ENCODE measurements around the gene AK5.

AK5 gene

DNA sequence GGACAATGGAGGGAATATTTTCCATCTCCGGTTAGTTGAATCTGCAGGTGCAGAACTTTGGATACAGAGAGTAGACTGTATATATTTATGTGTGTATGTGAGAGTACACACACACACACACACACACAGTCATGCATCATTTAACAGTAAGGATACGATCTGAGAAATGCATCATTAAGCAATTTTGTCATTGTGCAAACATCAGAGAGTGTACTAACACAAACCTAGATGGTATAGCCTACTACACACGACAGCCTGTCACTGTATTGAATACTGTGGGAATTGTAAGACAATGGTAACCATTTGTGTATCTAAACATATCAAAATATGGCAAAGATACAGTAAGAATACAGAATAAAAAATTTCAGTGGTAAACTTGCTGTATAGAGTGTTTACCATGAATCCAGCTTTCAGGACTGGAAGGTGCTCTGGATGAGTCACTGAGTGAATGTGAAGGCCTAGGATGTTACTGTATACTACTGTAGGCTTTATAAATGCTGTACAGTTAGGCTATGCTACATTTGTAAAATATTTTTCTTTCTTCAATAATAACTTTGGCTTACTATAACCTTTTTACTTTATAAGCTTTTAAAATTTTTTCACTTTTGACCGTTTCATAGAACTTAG lies 262.1 kb downstream of the AK5 start:
- no peak for DNase-seq (ENCODE audit: low read depth)

DNA sequence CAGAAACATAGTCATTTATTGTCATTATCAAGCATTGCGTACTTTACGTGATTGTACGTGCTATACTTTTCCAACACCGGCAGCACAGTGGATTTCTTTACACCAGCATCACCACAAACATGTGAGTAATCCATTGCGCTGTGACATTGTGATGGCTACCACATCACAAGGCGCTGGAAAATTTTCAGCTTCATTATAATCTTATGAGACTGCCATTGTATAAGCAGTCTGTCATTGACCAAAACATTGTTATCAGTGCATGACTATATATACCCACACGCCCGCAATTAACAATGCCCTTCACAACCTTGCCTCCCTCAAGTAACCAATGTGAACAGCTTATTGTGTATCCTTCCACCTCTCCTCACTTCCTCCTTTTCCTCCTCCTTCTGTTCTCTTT lies 263.0 kb downstream of the AK5 start:
- no peak for DNase-seq (ENCODE audit: low read depth)

DNA sequence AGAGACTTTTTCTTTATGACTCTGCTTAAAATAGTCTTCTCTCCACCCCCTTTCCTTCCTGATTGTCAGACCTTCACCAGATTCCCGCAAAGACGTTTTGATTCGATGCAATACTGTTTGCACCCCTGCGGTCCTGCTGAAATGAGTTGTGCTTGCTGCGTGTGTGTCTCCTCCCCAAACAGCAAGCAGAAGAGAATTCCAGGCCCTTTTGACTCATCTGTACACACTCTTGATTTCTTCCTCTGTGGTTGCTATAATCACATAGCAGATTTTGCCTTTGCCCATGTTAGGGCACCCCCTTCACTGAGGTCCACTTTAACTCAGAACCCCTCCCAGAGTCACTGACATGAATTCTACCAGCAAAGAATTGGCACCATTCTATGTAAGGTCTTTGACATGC lies 264.2 kb downstream of the AK5 start:
- DNase-seq (ENCODE audit: low read depth), result no peak

DNA sequence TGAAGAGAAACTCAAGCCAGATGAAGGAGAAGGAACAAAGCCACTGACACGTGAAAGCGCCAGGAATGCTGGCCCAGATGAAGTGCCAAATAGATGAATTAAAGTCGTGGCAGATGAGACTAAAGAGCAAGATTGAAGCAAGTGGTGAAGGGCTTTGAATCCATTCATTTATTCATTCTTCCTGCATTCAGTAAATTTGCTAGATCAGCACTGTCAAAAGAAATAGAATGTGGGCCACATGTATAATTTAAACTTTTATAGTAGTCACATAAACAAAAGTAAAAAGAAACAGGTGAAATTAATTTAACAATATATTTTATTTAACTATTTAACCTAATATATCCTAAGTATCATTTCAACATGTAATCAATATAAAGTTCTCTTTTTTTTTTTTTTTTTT lies 265.1 kb downstream of the AK5 start:
- no peak for DNase-seq (ENCODE audit: low read depth)

DNA sequence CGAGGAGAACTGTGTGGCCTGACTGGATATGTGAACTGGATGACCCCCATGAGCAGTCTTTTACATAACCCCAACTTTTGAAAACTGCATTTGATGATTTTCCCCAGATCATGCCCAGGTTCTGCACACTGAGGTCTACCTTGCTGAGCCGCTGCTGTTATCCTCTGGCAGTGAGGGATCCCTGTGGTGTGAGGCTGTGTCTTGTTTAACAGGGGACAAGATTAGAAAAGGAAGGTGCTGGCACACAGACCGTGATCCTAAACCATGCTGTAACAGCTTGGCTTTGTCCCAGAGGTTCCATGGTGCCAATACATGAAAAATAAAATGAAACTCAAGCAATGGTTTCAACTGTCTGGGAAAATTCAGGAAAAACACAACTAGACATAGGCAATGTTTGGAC lies 266.5 kb downstream of the AK5 start:
- no peak for DNase-seq (ENCODE audit: low read depth)

DNA sequence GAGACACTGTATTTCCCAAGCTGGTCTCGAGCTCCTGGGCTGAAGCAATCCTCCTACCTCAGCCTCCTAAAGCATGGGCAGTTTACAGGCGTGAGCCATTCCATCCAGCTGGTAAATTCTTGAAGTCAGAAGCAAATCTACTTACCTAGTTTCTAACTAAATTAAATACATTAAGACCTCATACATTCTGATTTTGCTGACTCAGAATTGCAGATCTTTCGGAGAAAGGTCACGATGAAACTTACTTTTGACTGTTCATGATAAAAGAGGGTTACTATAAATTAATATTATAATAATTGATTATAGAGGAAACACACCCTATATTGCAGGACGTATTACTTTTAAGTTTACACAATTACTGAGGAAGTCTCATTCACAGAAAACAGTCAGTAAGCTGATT lies 268.3 kb downstream of the AK5 start:
- no peak for DNase-seq (ENCODE audit: low read depth)

DNA sequence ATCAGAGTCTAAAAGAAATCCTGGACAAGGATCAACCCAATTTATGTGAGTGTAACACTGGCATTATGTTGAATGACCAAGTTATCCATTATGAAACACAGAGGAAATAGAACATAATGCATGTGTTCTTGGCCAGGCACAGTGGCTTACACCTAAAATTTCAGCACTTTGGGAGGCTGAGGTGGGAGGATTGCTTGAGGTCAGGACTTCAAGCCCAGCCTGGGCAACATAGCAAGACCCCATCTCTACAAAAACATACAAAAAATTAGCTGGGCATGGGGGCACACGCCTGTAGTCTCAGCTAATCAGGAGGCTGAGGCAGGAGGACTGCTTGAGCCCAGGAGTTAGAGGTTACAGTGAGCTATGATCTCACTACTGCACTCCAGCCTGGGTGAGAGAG lies 270.8 kb downstream of the AK5 start:
- DNase-seq (ENCODE audit: low read depth), result no peak

DNA sequence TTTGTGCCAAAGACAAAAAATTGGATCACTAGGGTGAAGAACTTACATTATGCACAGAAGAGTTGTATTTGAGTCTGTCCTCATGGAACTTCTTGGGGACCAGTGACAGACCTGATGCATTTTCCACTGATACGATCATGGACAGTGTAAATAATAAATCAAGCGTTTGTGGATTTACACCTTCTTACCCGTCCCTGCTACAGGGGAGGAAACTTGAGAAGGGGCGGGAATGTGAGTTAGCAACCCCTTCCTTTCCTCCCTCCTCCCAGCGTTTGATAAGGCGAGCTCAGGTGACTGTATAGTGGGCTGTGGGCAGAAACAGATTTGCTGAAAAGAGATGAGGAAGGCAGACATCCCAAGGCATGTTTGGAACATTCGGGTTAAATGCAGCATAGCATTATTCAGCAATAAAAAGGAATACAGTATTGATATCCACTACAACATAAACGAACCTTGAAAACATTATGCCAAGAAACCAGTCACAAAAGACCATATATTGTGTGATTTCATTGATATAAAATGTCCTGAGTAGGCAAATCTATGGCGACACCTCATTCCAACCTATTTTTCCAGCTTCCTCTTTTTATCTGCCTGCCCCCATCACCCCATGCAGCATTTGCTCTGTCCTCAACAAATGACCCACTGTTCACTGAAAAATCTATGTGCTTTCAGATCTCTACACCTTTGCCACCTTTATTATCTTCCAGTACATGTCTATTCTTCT lies 271.9 kb downstream of the AK5 start:
- DNase-seq (ENCODE audit: low read depth), result no peak

DNA sequence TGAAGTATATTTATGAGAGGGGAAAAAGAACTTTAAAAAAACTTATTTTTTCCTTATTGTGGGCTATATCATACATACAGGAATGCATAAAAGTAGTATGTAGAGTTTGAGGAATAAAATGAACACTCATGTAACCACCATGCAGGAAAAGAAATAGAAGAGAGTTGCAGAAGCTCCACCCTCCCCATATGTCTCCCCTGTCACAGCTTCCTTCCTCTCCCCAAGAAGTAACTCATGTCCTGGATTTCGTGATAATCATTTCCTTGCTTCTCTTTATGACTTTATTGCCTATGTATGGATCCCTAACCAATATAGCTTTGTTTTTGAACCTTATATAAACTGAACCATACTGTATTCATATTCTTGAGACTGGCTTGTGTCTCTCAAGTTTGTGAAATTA lies 274.2 kb downstream of the AK5 start:
- no peak for DNase-seq (ENCODE audit: low read depth)

DNA sequence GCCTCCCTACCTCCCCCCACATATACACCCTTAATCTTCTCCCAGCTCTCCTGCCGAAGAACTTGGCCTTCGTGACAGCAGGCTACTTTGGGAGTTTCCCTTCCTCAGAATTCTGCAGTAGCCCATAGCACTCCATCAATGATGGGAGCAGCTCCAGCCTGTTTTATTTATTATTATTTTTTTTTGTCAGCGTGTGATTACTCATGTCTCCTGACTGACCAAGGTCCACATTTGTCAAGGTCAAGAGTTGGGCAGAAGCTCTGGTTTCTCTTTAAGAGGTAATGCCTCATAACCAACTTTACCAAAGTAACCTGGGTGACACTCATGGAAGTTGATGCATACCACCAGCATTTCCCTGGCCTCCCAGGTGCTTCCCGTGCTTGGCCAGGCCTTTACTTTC lies 275.2 kb downstream of the AK5 start:
- DNase-seq (ENCODE audit: low read depth), result no peak

DNA sequence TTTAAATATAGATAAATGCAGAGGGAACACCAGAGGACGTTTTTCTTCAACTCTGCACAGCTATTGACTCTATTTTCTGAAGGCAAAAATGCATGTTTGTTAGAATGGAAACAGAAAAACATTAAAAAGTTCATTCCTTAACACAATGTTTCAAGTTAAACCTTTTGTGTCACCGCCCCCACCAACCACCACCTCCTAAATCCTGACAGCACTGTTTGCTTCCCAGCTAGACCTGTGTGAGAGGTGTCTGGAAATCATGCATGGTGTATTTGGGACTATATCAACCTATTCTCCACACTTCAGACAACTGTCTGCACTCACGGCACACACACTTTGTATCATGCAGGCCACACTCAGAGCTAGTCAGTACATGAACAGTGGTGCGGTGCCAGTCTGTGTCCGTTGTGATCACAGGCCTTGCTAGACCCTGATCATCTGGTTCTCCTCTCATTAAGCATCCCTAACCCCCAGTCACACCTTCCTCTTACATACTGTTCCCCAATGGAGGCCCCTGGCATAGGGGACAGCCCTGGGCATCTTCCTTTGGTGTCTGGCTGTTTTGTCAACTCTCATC lies 276.9 kb downstream of the AK5 start:
- no peak for DNase-seq (ENCODE audit: low read depth)

DNA sequence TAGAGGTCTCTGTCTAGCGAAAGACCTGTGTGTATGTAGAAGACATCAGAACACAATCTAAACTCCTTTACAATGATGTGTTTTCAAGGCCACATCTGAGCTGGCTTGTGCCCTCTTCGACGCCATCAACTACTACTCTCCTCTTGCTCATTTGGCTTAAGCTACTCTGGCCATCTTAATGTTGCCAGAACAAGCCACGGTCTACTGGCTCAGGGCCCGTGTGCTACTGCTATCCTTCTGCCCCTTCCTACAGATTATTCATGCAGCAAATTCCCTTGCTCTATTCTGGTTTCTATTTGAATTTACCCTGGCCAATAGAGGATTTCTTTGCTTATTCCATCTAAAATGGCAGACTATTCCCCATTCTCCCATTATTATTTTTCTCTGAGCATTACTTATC lies 278.9 kb downstream of the AK5 start:
- no peak for DNase-seq (ENCODE audit: low read depth)

DNA sequence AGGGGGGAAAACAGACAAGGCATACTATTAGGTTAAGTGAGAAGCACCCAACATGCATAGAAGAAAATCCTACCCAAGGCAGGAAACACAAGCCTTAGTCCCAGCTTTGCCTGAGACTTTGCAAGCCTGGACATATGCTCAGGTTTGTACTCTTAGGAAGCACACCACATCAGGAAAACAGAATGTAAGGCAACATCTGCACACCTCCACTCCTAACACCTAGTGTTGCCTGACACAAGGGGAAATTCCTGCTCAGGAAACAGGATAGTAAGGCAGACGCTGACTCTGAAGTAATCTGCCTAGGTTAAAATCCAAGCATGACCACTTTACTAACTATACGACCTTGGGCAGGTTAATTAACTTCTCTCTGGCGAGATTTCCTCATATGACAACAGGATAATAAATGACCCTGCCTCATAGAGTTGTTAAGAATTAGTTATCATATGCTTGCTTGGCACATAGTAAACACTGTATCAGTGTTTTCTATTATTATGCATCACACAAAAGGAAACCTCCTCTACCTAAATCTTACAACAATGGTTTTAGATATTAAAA lies 280.9 kb downstream of the AK5 start:
- no peak for DNase-seq (ENCODE audit: low read depth)

DNA sequence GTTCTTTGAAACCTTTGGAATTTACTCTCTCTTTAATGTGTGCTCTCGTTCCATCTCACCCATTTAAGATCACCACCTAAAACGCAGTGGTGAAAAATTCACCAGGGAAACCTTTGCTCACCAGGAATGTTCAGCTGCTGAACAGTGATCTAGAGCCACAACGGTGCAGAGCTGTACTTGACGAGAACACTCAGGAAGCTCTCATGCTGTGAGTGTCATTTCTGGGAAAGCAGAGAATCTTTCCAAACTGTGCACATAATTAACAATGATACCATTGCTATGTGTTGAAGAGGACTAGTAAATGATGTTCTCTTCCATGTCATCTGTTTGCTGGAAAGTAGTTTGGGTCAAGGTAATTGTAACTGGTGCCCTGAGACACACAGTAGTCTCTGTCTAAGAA lies 283.5 kb downstream of the AK5 start:
- no peak for DNase-seq (ENCODE audit: low read depth)

DNA sequence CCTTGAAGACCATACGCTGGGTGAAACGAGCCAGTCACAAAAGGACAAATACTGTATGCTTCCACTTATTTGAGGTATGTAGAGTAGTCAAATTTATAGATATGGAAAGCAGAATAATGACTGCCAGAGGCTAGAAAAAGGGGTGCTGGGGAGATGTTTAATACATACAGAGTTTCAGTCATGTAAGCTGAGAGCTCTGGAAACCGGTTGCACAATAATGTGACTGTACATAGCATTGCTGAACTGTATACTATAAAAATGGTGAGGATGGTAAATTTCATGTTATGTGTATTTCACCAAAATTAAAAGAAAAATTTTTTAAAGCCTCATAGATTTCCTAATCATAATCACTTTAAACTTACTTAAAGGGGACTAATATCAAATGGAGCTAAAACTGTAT lies 289.8 kb downstream of the AK5 start:
- DNase-seq (ENCODE audit: low read depth), result no peak

DNA sequence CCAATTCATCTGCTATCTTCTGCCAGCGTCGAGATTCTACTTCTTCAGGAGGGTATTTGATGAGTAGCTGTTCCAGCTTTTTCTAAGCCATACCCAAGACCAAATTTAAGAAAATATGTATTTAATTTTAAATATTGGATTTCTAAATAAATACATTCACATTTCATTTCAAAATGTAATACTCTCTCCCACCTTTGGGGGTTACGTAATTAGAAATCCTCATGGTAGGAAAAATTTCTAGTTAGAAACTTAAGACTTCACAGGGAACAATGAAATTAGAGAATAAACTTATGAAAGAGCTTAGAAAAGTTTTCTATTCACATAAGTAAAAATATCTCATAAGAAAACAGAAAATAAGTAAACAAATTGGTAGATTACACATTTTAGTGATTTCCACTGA lies 297.7 kb downstream of the AK5 start:
- no peak for DNase-seq (ENCODE audit: low read depth)

DNA sequence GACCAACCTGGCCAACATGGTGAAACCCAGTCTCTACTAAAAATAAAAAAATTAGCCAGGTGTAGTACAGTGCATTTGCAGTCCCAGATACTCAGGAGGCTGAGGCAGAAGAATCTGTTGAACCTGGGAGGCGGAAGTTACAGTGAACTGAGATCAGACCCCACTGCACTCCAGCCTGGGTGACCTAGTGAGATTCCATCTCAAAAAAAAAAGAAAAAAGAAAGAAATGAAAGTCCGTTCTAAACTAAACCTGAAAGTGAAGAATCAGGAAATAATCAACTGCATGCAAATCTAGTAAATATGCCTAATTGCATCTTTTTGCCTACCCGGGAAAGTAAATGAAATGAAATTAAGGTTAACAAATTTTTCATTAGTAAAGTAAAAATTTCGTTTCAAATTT lies 301.1 kb downstream of the AK5 start:
- no peak for DNase-seq (ENCODE audit: low read depth)

DNA sequence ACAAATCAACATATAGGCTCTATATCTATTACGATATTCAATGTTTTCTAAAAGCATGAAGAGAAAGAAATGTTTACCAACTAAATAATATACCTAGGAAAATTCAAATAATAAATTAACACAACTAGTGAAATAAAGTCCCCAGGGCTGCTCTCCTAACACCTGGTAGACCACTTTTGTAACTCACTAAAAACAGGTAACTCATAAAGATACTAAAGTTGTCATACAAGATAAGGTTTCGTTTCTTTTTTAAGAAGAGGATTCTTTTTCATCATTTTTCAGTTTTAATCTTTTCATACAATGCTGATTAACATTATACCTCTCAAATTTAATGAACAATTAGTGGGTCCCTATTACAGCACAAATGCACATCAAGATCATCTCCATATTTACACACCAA lies 301.7 kb downstream of the AK5 start:
- no peak for DNase-seq (ENCODE audit: low read depth)

DNA sequence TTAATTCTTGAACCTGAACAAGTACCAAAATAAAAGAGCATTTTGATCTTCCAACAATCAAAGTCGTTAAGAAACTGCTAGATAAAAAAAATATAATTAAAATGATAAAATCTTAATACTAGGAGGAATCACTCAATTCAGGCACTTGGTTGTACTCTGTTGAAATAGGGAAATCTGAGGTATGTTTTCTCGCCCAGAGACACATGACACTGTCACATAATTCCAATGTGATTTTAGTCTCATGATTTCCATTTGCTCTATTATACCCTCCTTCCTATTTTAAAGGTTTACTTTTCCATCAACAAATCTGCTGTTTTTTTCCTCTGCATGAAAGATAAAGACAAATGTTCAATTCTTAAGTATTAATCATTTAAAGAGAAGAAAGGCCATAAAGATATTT lies 303.1 kb downstream of the AK5 start:
- no peak for DNase-seq (ENCODE audit: low read depth)

DNA sequence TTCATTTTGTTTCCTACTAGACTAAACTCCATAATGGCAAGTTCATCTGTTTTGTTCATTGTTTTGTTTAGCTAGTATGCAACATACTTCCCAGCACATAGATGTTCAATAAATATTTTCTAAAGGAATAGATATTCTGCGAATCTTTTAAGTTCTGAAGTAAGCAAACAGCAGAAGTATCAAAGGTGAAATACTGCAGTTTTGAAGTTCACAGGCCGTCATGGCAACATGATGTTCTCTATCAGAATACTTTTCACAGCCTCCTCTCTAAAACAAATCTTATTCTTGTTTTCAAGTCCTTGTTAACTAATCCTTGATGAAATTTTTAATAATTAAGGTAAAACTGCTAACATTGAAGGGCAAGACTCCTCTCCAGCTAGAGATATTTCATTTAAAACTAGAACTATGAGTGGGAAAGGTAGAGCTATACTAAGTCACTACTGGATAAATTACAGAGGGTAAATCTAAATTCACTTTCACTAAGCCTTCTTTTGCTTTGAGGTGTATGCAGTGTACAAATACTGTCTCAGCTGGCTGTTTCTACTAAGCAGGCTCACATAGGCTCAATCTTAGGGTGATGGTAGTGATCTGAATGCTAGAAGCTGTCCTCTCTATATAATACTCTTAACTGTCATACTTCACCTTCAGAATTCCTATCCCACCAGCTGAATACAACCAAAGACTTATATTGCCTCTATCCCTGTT lies 303.9 kb downstream of the AK5 start:
- no peak for DNase-seq (ENCODE audit: low read depth)

DNA sequence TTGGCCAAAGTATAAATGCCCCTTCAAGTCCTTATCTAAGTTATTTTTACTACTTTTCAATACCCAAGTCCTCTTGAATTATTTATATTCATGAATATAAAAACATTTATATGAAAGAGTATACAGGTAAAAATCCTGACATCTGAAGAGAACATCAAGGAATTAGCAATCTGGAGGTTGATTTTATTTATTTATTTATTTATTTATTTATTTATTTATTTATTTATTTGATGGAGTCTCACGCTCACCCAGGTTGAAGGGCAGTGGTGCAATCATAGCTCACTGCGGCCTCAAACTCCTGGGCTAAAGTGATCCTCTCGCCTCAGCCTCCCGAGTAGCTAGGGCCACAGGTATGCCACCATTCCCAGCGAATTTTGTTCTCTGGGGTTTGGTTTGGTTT lies 307.4 kb downstream of the AK5 start:
- no peak for DNase-seq (ENCODE audit: low read depth)

DNA sequence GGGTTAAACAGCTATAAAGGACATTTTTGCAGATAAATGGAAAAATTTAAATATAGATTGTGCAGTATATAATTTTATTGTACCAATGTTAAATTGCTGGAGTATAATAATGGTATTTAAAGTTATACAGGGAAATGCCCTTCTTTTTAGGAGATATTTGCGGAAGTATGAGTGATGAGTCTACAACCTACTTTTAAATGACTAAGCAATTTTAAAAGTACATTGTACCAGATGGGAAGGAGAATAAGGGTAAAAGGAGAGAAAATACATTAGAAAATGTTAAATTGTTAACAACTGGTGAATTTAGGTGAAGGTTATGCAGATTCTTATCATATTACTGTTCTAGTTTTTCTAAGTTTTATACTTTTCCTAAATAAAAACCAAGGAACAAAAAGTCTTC lies 308.8 kb downstream of the AK5 start:
- DNase-seq (ENCODE audit: low read depth), result no peak

DNA sequence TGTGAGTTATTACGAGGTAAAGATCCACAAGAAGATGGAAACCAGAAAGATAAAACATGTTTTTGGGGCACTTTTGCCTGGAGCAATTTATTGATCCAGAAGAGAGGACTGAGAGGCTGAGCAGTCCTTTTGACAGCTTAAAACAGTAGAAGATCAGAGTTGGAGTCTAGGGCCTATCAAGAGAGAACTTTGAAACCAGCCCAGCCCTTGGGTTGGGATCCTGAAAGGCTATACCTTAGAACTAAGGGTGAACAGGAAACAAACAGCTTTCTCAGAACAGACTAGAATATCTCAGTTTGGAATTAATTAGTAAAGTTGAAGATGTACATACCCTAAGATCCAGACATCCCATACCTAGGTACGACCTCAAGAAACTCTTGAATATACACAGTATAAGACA lies 311.1 kb downstream of the AK5 start:
- no peak for DNase-seq (ENCODE audit: low read depth)

All from CMK (cell line).